HepG2 (cell line): Measurements from ENCODE around the gene CPNE1. TPM values are rescaled to one million over a fixed set of nuclear protein-coding genes. Genes with fewer than 3 reads are reported as not detected.
A peak's percentile ranks its signal among the peaks of the same experiment; 100 is the strongest.

Experiments
- ATRX ChIP-seq: sonication (generic); formaldehyde crosslinking; IDR thresholded peaks from 2 replicates; pipeline ENCODE4 v1.4.0; 2020; ENCODE audit warnings: missing genetic modification reagents, borderline replicate concordance
- FOXK2 ChIP-seq: fragments of 450-650 bp; IDR thresholded peaks from 2 replicates; pipeline ENCODE4 v1.6.1; 2016
- FOXO1 ChIP-seq: sonication (generic); formaldehyde crosslinking; IDR thresholded peaks from 2 replicates; pipeline ENCODE4 v1.4.0; 2020; ENCODE audit warnings: missing genetic modification reagents
- HMGXB3 ChIP-seq: sonication (generic); formaldehyde crosslinking; IDR thresholded peaks from 2 replicates; pipeline ENCODE4 v1.4.0; 2020; ENCODE audit warnings: missing genetic modification reagents, borderline replicate concordance
- IRF2 ChIP-seq: IDR thresholded peaks from 2 replicates; pipeline ENCODE4 v1.6.1; 2018; ENCODE audit warnings: missing genetic modification reagents, missing compliant biosample characterization
- MAX ChIP-seq: IDR thresholded peaks from 2 replicates; pipeline ENCODE4 v1.6.1; 2012; ENCODE audit warnings: inconsistent platforms
- MEIS2 ChIP-seq: sonication (generic); formaldehyde crosslinking; IDR thresholded peaks from 2 replicates; pipeline ENCODE4 v1.9.0; 2021; ENCODE audit warnings: mild to moderate bottlenecking, missing genetic modification reagents
- NAIF1 ChIP-seq: sonication (generic); formaldehyde crosslinking; IDR thresholded peaks from 2 replicates; pipeline ENCODE4 v1.5.0; 2020; ENCODE audit warnings: mild to moderate bottlenecking, missing genetic modification reagents, borderline replicate concordance
- NFIC ChIP-seq: IDR thresholded peaks from 2 replicates; pipeline ENCODE4 v1.6.1; 2012; ENCODE audit warnings: mild to moderate bottlenecking, low read length, inconsistent platforms
- NKX3-1 ChIP-seq: sonication (generic); formaldehyde crosslinking; IDR thresholded peaks from 2 replicates; pipeline ENCODE4 v1.5.0; 2020; ENCODE audit warnings: missing genetic modification reagents
- PRPF4 ChIP-seq: fragments of 200-400 bp; formaldehyde crosslinking; IDR thresholded peaks from 2 replicates; pipeline ENCODE4 v1.6.1; 2016; ENCODE audit warnings: low read length, low read depth; ENCODE audit not compliant: poor library complexity, severe bottlenecking
- RERE ChIP-seq: IDR thresholded peaks from 2 replicates; pipeline ENCODE4 v1.6.1; 2016; ENCODE audit warnings: low read depth, missing genetic modification reagents, missing compliant biosample characterization
- SP4 ChIP-seq: sonication (generic); formaldehyde crosslinking; IDR thresholded peaks from 2 replicates; pipeline ENCODE4 v1.8.1; 2023; ENCODE audit warnings: mild to moderate bottlenecking, missing genetic modification reagents
- TCF12 ChIP-seq, 2 experiments: fragments of 450-650 bp in 1 of 2; sonication (generic) in 1 of 2; formaldehyde crosslinking in 1 of 2; IDR thresholded peaks; 2 replicates each; pipeline versions ENCODE4 v1.6.1 to v1.8.0; 2017 to 2022; ENCODE audit warnings: antibody characterized with exemption in 1 of 2, mild to moderate bottlenecking in 1 of 2, missing genetic modification reagents in 1 of 2, moderate library complexity in 1 of 2
- YEATS4 ChIP-seq: sonication (generic); formaldehyde crosslinking; IDR thresholded peaks from 2 replicates; pipeline ENCODE4 v1.4.0; 2020; ENCODE audit warnings: missing genetic modification reagents, borderline replicate concordance
- ZFP62 ChIP-seq: sonication (generic); formaldehyde crosslinking; IDR thresholded peaks from 2 replicates; pipeline ENCODE4 v1.4.0; 2020; ENCODE audit warnings: missing genetic modification reagents
- ZNF224 ChIP-seq: sonication (generic); formaldehyde crosslinking; IDR thresholded peaks from 2 replicates; pipeline ENCODE4 v1.5.0; 2020; ENCODE audit warnings: mild to moderate bottlenecking, missing genetic modification reagents
- ZNF614 ChIP-seq: IDR thresholded peaks from 2 replicates; pipeline ENCODE4 v1.6.1; 2018; ENCODE audit warnings: missing biosample characterization, missing genetic modification reagents, inconsistent platforms, borderline replicate concordance
- ZNF747 ChIP-seq: sonication (generic); formaldehyde crosslinking; IDR thresholded peaks from 2 replicates; pipeline ENCODE4 v1.8.1; 2023; ENCODE audit warnings: missing genetic modification reagents, mild to moderate bottlenecking, borderline replicate concordance
- polyA plus RNA-seq, 8 experiments: library from polyadenylated mRNA; depleted of rRNA in 3 of 8; stranded (reverse) in 7 of 8; unstranded in 1 of 8; fragments of >200 nt; fragmentation: Illumina TruSeq in 4 of 8; extraction: Trizol in 4 of 8; gene quantifications; 2 replicates each; pipeline versions ENCODE4 v1.2.1 to v1.2.3, GENCODE V29; 2011 to 2016; ENCODE audit warnings: low read depth in 4 of 8, missing spikeins in 1 of 8, mixed read lengths in 1 of 8; ENCODE audit not compliant: insufficient read depth in 1 of 8
- total RNA-seq, 5 experiments: library from RNA; depleted of rRNA; stranded (reverse); fragments of >200 nt; fragmentation: Illumina TruSeq; extraction: Trizol; gene quantifications; 2 replicates each; pipeline ENCODE4 v1.2.3, GENCODE V29; 2016; ENCODE audit warnings: low read depth in 1 of 5

The CPNE1 gene
- total and polyA plus RNA-seq, 2 of the 13 experiments (the other 11 are each of a cell fraction or from before 2014, with no cell fraction given): 408 to 431 TPM

- TF ChIP-seq NAIF1 (CRISPR knock-in tag) (no peak), MEIS2 (CRISPR knock-in tag) (peak; percentile 57), ZFP62 (CRISPR knock-in tag) (no peak), FOXK2 (peak; percentile 50; the same call in 1 of the 2 replicates), ZNF614 (CRISPR knock-in tag) (peak; percentile 90; the same call in 1 of the 2 replicates), MAX (0 out of 2 replicates have a peak, but pooled peaks have one; percentile 70), ZNF747 (CRISPR knock-in tag) (peak; percentile 78), PRPF4 (peak; percentile 58), NKX3-1 (CRISPR knock-in tag) (no peak; the same call in 1 of the 2 replicates), TCF12 (IDR thresholded peaks at IDR 0.05) (no peak), TCF12 (CRISPR knock-in tag; IDR thresholded peaks at IDR 0.05) (peak; percentile 86), IRF2 (CRISPR knock-in tag) (peak; percentile 86), HMGXB3 (CRISPR knock-in tag) (peak; percentile 44; the same call in 1 of the 2 replicates), ZNF224 (CRISPR knock-in tag) (peak; percentile 74; the same call in 1 of the 2 replicates), NFIC (no peak), YEATS4 (CRISPR knock-in tag) (peak; percentile 85), SP4 (peak; percentile 91), FOXO1 (CRISPR knock-in tag) (peak; percentile 37; the same call in 1 of the 2 replicates), RERE (CRISPR knock-in tag) (0 out of 2 replicates have a peak, but pooled peaks have one; percentile 7), ATRX (CRISPR knock-in tag) (0 out of 2 replicates have a peak, but pooled peaks have one; percentile 45)
Measured at GRCh38 chr20:35616465-35617396, 48.0 kb downstream of the CPNE1 start (continued).
